ENCODE measurements around the gene DNM2. TPM values are rescaled to one million over a fixed set of nuclear protein-coding genes. Genes with fewer than 3 reads are reported as not detected.

The DNM2 gene
- total RNA-seq, 1 donor from 2014 or later = 227 TPM

GRCh38 chr19:10717054-10717355 lies 874 bp upstream of the DNM2 start:
- Mint-ChIP-seq H3K9me3 (ENCODE audit: unreplicated experiment) (peaks cover 16% of the 10 kb centered on the region), H3K36me3 (ENCODE audit: unreplicated experiment) (no peaks in the 10 kb centered on the region), H3K4me1 (ENCODE audit: low read depth, unreplicated experiment) (peaks cover 9% of the 10 kb centered on the region), H3K27me3 (ENCODE audit: unreplicated experiment) (peaks cover 10% of the 10 kb centered on the region), H3K27ac (ENCODE audit: unreplicated experiment) (peak overlapping the region; percentile 23), H3K4me3 (ENCODE audit: unreplicated experiment) (peak overlapping the region; percentile 47)
- TF ChIP-seq, protein P1, sequence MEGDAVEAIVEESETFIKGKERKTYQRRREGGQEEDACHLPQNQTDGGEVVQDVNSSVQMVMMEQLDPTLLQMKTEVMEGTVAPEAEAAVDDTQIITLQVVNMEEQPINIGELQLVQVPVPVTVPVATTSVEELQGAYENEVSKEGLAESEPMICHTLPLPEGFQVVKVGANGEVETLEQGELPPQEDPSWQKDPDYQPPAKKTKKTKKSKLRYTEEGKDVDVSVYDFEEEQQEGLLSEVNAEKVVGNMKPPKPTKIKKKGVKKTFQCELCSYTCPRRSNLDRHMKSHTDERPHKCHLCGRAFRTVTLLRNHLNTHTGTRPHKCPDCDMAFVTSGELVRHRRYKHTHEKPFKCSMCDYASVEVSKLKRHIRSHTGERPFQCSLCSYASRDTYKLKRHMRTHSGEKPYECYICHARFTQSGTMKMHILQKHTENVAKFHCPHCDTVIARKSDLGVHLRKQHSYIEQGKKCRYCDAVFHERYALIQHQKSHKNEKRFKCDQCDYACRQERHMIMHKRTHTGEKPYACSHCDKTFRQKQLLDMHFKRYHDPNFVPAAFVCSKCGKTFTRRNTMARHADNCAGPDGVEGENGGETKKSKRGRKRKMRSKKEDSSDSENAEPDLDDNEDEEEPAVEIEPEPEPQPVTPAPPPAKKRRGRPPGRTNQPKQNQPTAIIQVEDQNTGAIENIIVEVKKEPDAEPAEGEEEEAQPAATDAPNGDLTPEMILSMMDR (IDR thresholded peaks at IDR 0.05; ENCODE audit: partially characterized antibody, unreplicated experiment) = no peak
- DNase-seq = no peak

GRCh38 chr19:10718205-10719196 lies 622 bp downstream of the DNM2 start:
- DNase-seq = peak; percentile 82
- H3K4me1 Mint-ChIP-seq (ENCODE audit: low read depth, unreplicated experiment) = peaks cover 7% of the 10 kb centered on the region
- TF ChIP-seq, protein P1 (IDR thresholded peaks at IDR 0.05; ENCODE audit: partially characterized antibody, unreplicated experiment) = no peak
- H3K27me3 Mint-ChIP-seq (ENCODE audit: unreplicated experiment) = peaks cover 10% of the 10 kb centered on the region
- H3K27ac Mint-ChIP-seq (ENCODE audit: unreplicated experiment) = peak overlapping the region; percentile 99
- H3K9me3 Mint-ChIP-seq (ENCODE audit: unreplicated experiment) = peaks cover 16% of the 10 kb centered on the region
- H3K4me3 Mint-ChIP-seq (ENCODE audit: unreplicated experiment) = peak overlapping the region; percentile 99
- H3K36me3 Mint-ChIP-seq (ENCODE audit: unreplicated experiment) = no peaks in the 10 kb centered on the region

GRCh38 chr19:10719466-10719961 lies 1.6 kb downstream of the DNM2 start:
- H3K27ac Mint-ChIP-seq (ENCODE audit: unreplicated experiment) = peak overlapping the region; percentile 99
- H3K9me3 Mint-ChIP-seq (ENCODE audit: unreplicated experiment) = peaks cover 16% of the 10 kb centered on the region
- H3K27me3 Mint-ChIP-seq (ENCODE audit: unreplicated experiment) = peaks cover 12% of the 10 kb centered on the region

DNA sequence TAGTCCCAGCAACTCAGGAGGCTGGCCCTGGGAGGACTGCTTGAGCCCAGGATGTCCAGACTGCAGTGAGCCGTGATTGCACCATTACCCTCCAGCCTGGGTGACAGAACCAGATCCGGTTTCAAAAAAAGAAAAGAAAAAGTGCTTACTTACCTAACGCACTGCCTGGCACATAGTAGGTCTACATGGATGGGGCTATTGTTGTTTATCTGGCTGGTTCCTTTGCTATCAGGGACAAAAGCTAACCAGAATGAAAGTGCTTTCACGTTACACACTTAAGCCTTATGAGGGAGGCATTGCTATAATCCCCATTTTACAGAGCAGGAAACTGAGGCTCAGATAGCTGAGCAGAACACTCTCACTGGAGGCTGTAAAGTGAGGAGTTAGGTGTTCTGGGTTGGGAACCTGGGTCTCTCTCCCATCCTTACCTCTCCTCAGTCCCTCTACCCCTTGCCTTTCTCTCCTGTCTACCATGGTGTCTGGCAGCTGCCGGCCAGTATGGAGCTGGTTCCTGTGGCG lies 2.8 kb downstream of the DNM2 start:
- H3K4me1 Mint-ChIP-seq (ENCODE audit: low read depth, unreplicated experiment) = peaks cover 9% of the 10 kb centered on the region
- TF ChIP-seq, protein P1 (IDR thresholded peaks at IDR 0.05; ENCODE audit: partially characterized antibody, unreplicated experiment) = no peak
- no peaks in the 10 kb centered on the region for H3K36me3 Mint-ChIP-seq (ENCODE audit: unreplicated experiment)
- DNase-seq = no peak
- H3K4me3 Mint-ChIP-seq (ENCODE audit: unreplicated experiment) = peak overlapping the region; percentile 99
- H3K27ac Mint-ChIP-seq (ENCODE audit: unreplicated experiment) = no peak overlapping the region
- H3K9me3 Mint-ChIP-seq (ENCODE audit: unreplicated experiment) = peaks cover 16% of the 10 kb centered on the region
- peaks cover 12% of the 10 kb centered on the region for H3K27me3 Mint-ChIP-seq (ENCODE audit: unreplicated experiment)

More at GRCh38 chr19:10719466-10719961, 1.6 kb downstream of the DNM2 start:
- DNase-seq = no peak
- Mint-ChIP-seq H3K4me3 (ENCODE audit: unreplicated experiment) (peak overlapping the region; percentile 99), H3K4me1 (ENCODE audit: low read depth, unreplicated experiment) (peaks cover 9% of the 10 kb centered on the region), H3K36me3 (ENCODE audit: unreplicated experiment) (no peaks in the 10 kb centered on the region)
- TF ChIP-seq, protein P1 (IDR thresholded peaks at IDR 0.05; ENCODE audit: partially characterized antibody, unreplicated experiment) = no peak

GRCh38 chr19:10723591-10723990 lies 5.7 kb downstream of the DNM2 start:
- DNase-seq = no peak
- Mint-ChIP-seq H3K36me3 (ENCODE audit: unreplicated experiment) (no peaks in the 10 kb centered on the region), H3K9me3 (ENCODE audit: unreplicated experiment) (peaks cover 10% of the 10 kb centered on the region), H3K27ac (ENCODE audit: unreplicated experiment) (peak overlapping the region; percentile 62), H3K27me3 (ENCODE audit: unreplicated experiment) (peaks cover 11% of the 10 kb centered on the region), H3K4me3 (ENCODE audit: unreplicated experiment) (no peak overlapping the region), H3K4me1 (ENCODE audit: low read depth, unreplicated experiment) (peaks cover 17% of the 10 kb centered on the region)
- TF ChIP-seq, protein P1 (IDR thresholded peaks at IDR 0.05; ENCODE audit: partially characterized antibody, unreplicated experiment) = no peak
